Measurements from ENCODE around the gene DNAJC12.
"Not testable (repeated sequence)": the region's sequence is repeated elsewhere in the genome, so short reads cannot be mapped to it uniquely, and the experiment has no call there.

DNAJC12 gene

DNA sequence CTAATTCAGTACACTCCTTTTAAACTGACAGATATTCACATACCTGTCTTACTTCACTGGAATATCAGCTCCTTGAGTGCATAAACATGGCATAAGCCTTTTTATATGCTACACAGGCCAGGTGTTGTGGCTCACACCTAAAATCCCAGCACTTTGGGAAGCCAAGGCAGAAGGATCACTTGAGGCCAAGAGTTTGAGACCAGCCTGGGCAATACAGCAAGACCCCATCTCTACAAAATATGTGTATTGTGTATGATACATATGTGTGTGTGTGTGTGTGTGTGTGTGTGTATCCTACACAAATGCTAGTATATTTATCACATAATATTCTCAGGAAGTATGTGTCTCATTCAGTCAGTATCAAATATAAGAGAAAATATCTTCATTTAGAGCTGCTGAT is 45.3 kb downstream of the DNAJC12 start:
- DNase-seq (ENCODE audit: low read depth in 2 of 2) = no peak

DNA sequence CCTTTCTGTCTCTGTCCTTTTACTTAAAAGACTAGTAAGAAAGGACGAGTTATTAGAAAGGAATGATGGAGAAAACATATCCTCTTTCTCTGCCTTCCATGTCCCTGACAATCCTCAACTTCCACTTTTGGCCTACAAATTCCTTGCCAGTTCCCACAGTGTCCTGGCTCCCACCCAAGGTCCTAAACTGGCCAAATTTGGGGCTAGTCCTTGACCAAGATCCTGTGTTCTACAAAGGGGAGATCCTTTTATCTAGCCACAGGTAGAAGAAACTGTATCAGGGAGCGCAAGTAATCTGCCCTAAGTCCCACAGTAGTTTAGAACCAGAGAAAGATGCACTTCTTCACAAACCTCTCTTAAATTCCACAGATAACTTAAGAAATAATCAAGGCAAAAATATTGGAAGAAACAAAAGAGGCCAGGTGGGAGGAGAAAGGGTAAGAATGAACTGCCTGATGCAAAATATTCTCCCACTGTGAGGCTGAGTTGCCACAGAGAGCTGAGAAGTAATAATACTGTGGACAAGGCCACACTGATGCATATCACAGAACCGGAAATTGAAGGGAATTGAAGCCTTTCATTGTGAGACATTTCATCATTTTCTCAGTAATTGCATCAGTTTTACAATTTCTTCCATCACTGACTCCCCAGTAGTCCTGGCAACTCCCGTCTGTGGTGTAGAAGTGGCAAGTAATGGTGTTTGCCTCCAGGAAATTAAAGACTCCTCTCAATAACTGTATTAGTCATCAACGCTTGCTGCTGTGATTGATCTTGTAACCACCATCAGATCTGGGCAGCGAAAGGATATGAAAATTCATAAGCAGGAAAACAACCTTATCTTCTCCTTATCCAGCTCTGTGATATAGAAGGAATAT is 47.2 kb downstream of the DNAJC12 start:
- DNase-seq (ENCODE audit: low read depth in 2 of 2) = no peak

DNA sequence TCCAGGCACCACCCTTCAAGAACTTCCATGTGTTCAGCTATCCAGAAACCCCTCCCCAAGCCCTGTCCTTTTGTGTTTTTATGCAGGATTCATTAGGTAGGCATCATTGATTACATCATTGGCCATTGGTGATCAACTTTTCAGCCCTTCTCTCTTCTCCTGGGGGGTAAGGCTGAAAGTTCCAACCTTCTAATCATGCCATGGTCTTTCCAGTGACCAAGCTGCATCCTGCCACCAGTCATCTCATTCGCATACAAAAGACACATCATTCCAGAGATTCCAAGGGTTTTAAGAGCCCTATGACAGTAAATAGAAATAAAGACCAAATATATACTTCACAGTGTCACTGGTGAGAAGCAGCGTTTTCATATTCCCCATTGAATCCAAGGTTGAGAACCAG is 48.2 kb downstream of the DNAJC12 start:
- DNase-seq (ENCODE audit: low read depth in 2 of 2) = no peak

DNA sequence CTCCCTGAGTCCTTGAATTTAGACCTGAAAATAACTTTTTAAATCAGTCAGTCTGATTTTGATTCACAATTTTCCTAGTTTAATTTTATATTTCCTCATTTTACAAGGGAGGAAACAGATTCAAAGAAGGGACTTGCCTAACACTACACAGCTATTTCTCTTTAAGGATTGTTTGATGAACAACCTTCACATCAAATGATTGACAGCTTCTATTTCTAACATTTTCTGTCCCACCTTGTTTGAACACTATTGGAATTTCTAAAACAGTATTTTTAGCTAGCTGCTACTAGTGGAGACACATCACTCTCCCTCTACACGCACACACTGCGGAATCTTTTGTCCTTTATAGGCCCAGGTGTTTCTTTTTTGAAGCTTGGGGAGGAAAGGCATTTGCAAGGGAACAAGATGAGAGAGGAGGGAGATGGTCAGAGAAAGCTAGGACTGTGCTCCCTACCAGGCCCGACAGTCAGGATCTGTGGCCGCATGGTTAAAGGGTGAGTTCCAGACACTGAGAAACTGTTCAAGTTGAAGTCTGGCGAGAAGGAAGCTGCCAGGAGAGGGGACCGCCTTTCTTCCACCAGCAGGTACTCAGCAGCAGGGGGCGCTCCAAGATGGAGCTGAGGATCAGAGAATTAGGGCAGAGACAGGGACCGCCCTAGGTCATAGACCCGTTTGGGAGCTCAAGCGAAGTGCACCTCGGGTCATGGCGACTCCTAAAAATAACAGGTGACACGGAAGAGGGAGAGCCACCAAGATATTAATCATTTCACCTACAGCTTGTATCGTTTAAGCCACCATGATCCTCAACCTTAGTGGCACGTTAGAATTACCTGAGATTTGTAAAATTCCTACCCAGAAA is 49.7 kb downstream of the DNAJC12 start:
- DNase-seq (ENCODE audit: low read depth in 2 of 2) = peak; percentile 23 to 54

DNA sequence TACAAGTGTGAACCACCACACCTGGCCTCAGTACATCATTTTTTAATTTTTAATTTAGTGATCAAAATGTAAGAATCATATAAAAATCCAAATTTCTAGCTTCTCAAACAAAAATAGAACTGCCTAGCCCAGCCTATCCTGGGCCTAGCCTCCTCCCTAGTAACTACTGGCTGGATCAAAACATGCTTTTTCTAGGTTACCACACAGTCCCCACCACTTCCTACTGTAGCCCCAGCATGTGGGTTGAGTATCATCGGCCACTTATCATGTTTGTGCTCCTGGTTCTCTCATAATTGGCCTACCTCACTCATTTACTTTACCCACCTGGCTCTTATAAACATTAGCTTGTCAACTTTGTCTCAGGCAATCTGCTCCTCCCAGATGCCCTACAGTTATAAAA is 52.9 kb downstream of the DNAJC12 start:
- DNase-seq (ENCODE audit: low read depth in 2 of 2) = no peak

DNA sequence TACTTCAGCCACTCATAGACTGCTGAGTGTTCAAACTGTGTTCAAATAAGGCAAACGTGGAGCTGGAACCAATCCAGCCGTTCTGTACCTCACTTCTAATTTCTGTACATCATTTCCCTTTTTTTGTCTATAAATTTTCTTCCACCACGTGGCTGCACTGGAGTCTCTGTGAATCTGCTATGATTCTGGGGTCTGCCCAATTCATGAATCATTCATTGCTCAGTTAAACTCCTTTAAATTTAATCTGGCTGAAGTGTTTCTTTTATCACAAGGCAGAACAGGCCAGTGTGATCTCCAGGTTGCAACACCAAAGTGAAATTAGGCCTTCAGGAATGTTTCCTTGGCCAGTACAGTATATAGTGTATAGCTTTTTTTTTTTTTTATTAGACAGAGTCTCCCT is 53.5 kb downstream of the DNAJC12 start:
- DNase-seq (ENCODE audit: low read depth in 2 of 2) = no peak

DNA sequence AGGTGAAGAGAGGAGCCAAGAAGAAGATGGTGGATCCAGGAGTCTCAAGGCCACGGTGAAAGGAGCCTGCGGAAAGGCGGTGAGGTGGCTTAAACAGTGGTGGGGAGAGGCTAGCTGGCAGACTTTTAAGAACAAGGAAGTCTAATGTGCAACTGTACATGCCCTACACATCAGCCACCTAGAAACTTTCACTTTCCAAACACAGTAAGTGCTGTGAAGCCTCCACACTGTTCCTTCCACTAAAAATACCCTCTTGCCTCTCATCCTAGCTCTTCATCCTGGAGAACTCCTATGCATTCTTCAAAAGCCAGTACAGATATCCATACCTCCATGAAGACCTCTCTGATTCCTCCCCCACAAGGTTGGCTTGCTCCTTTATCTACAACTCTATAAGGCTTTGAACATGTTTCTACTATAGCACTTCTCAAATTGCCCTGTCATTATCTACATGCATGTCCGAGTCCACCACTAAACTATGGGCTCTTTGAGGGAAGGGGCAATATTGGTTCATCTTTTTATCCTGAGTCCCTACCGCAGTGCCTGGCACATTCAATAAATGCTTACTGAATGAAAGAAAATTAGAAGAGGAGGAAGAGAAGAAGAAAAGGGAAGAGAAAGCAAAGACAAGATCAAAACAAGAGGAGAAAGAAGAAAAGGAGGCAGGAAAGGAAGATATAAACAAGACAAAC is 54.2 kb downstream of the DNAJC12 start:
- DNase-seq (ENCODE audit: low read depth in 2 of 2) = no peak

DNA sequence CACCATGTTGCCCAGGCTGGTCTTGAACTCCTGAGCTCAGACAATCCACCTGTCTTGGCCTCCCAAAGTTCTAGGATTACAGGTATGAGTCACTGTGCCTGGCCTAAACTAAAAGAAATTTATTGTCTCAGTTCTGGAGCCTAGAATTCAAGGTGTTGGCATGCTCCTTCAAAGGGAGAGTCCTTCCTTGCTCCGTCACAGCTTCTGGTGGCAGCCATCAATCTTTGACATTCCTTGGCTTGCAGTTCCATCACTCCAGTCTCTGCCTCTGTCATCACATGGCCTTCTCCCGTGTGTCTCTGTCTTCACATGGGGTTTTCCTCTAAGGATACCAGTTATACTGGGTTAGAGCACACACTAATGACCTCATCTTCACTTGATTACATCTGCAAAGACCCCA is 55.5 kb downstream of the DNAJC12 start:
- no peak for DNase-seq (ENCODE audit: low read depth in 2 of 2)

DNA sequence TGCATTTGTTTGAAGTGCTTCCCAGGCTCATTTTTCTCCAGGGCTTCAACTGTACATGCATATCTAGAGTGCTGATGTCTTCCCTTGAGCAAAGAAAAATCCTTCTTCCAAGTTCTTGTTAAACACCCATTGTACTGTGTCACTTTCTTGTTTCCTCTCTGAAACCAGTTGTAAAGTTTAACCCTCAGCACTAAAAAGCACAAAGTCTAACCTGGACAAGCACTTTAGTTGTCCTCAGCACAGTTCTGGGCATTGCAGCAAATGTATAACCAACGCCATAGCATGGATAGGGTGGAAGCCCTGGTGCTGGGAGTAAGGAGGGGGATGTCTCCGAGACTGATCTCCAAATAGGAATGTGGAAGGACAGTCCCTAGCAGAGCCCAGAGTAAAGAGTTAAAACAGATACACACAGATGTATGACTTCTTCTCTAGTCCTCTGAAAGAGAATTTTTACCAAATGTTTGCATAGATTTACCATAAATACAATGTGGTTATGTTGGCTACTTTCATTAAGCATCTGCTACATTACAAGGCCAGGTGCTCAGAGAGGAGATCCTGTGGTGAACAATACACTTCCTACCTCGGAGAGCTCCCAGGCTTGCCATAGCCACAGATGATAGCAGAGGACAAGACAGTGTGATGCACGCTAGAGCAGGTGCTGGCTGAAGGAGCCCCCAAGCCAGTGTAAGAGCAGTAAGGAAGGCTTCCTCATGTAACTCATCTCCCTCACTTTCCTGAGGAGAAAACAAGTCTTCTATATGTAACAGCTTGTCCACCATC is 57.0 kb downstream of the DNAJC12 start:
- no peak for DNase-seq (ENCODE audit: low read depth in 2 of 2)

DNA sequence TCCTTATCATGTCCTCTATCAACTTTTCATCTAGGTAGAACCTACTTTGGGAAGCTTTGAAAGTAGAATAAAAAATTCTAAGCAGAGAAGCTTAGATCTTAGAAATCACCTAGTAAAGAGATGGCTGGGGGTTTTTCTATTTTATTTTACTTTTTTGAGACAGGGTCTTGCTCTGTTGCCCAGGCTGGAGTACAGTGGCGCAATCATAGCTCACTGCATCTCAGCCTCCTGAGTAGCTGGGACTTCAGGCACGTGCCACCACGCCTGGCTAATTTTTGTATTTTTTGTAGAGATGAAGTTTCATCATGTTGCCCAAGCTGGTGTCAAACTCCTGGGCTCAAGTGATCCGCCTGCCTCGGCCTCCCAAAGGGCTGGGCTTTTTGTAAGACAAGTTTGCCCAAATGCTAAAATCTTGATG is 57.8 kb downstream of the DNAJC12 start:
- DNase-seq (ENCODE audit: low read depth in 2 of 2) = not testable (repeated sequence)

DNA sequence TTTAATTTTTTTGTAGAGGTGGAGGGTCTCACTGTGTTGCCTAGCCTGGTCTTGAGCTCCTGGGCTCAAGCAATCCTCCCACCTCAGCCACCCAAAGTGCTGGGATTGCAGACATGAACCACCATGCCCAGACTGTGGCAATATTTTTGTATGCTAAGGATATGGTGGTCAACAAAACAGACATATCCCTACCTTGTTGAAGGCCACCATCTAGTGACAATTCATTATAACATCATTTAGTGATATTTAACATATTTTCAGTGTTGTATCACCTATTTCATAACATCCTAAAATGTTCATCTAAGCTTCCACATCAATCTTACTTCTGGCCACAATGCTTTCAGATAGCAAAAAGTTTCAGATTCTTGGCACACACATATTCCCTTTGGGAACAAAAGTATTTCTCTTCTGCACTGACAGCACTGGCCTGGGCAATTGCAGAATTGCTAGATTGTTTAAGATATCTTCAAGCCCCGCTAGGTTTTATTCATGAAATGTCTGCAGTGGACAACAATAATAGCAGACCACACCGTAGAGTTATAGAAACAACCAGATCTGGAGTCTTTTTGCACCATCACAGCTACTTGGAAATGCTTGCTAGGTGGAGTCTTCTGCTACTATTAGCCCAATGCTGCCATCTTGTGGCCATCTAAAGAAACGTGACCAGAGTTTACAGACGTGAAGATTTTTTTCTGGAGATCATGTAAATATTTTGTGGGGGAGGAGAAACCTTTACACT is 58.4 kb downstream of the DNAJC12 start:
- peak; percentile 43 to 58 for DNase-seq (ENCODE audit: low read depth in 2 of 2)

DNA sequence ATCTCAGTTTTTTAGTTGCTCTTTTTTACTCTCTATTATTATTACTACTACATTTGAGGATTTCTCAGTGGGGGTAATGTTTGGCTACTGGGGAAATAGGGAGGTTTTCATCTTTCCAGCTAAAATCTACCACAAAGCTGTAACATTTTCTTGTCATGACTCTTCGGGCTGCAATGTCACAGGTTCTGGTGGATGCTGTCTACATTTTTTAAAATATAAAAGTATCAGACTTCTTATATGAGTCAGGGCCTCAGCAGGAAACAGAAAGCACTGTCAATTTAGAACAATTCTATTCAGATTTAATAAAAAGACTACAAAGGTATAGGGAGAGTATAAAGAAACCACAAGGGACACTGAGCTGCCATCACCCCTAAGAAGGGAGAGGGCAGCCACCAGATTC is 61.6 kb downstream of the DNAJC12 start:
- DNase-seq (ENCODE audit: low read depth in 2 of 2) = no peak

DNA sequence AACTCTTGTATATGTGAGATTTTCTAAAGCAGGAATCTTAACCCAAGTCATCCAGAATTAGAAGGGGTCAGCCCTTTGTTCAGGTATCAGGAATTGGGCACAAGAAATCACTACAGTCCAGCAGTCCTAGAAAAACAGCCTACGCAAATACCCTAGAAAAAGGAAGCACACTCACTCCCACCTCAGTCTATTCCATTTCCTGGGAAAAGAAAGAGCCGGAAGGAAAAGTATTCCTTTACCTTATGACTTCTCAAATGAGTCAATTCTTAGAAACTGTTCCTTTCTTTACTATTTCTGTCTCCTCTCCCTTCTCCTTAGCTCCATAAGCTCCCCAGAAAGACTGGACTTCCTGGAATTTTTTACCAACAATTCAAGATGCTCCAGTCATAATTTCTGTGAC is 62.7 kb downstream of the DNAJC12 start:
- no peak for DNase-seq (ENCODE audit: low read depth in 2 of 2)

DNA sequence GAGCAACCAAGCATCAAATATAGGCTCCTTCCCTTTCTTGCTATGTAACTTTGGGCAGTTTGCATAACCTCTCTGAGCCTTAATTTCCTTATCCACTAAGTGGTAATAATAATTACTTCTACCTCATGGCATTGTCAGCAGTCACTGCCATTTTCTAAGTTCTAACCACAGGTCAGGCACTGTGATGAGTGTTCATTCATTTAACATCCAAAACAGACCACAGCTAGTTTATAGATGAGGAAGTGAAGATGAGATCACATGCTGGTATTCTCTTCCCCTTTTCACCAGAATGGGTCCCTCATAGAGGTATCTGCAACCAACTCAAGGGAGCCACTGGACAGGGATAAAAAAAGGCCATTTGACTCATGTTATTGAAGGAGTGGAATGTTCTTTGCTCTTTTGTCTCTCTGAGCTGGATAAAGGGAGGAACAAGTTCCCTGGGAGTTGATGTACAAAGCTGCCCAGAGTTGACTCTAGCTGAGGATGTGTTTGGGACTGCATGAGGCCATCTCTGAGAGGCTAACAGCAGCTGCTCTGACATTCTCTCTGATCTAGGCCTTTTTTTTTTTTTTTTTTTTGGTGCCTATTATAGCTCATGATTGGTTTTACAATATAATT is 65.0 kb downstream of the DNAJC12 start:
- DNase-seq (ENCODE audit: low read depth in 2 of 2) = no peak

DNA sequence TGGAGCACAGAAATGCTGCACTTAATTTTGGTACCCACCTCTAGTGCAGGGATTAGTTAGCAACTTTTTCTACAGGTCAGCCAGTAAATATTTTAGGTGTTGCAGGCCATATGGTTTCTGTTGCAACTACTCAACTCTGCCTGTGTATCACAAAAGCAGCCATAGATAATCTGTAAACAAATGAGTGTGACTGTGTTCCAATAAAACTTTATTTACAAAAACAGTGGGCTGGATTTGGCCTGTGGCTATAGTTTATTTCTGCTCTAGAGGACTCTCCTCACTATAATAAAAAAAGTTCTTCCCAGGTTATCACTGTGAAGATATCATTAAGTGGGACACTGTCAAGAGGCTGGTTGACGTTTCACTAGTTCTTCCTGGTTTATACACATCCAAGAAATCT is 65.8 kb downstream of the DNAJC12 start:
- no peak for DNase-seq (ENCODE audit: low read depth in 2 of 2)

DNA sequence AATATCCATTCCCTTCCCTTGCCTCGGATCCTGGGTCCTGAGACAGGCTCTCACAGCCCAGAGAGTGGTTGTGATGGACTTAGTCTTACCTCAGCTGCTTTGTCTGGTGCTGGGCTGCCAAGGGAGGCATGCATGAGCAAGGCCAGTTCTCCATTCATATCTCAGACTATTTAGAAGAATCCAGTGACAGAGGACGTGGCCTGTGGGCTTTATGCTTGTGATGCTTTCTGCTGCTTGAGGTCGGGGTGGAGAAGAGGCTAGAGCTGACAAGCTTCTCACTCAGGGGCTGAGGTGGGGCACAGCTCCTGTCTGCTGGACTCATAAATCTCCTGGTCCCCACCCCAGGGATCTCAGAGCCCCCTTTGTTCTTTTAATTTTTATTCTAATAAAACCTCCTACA is 66.8 kb downstream of the DNAJC12 start:
- no peak for DNase-seq (ENCODE audit: low read depth in 2 of 2)

DNA sequence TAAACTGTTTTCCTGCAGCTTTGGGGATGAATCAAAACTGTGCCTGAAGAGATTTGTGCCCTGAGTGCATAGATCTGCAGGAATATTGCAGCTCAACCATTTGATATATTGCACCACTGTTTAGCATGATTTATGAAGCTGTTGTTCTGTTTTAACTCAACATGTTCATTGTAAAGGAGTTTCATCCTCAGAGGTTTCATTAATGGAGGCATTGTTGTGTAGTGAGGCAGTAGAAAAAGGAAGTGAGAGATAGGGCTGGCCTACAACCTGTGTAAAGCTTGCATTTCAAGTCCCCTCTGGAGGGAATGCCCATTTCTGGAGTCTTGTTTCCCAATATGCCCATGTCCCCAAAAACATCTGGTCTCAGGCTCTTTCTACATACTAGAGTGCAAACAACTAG is 67.5 kb downstream of the DNAJC12 start:
- DNase-seq (ENCODE audit: low read depth in 2 of 2) = no peak

DNA sequence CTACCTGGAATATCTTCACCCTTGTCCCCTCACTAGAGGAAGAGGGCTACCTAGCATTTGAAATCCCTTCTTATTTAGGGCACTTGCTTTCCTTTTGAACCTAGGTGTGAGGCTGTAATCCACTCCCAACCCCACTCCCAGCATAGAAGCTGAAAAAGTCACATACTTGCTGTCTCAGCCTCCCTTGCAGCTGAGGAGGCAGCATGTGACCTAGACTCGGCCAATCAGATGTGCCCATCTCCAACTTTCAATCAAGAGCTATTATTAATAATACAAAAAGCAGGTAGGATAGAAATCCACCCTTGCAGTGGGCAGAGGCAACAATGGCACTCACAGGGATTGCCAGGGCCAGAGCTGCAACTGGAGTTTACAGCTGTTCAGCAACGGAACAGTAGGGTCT is 70.7 kb downstream of the DNAJC12 start:
- DNase-seq (ENCODE audit: low read depth in 2 of 2) = no peak

DNA sequence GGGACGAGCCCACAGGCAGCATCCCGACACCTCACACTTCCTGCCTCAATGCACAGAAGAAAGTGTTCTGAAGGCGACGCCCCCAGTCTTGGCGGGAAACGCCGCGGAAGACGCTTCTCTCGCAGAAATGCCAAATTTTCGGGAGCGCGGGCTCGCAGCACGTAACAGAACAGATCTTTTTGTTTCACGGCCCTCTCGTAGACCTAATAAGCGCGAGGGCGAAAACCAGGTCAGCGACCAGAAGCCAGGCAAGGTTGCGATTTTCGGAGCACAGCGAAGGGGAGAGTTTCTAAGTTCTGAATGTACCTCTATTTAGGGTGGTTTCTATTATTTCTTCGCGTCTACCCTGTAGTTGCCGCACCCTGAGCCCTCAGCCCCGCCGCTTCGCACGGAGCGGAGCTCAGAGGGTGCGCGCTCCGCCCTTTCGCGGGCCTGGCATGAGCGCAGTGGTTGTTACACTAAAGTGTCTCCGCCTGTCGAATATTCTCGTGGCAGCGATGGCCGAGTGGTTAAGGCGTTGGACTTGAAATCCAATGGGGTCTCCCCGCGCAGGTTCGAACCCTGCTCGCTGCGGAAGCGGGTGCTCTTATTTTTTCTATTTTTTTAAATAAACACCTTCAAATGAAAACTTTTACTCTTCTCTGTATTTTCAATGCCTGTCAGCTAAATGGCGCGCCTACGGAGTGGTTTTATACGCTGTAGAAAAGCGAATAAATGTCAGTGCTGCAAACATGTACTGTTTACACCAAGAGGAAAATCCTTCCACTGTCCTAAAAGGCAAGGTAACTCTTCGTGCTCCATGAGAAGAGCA is 73.8 kb downstream of the DNAJC12 start:
- peak; percentile 88 to 93 for DNase-seq (ENCODE audit: low read depth in 2 of 2)
